HUDEP-2 (cell line): ENCODE results near the gene PRDM2.
A peak's percentile ranks its signal among the peaks of the same experiment; 100 is the strongest.

Source experiments
- DNase-seq, 76 experiments: peaks; one replicate each; lab custom pipeline; 2025; ENCODE audit not compliant: unreplicated experiment in 76 of 76; lab: John Stamatoyannopoulos, UW

Gene PRDM2

GRCh38 chr1:13829152-13829769 lies 129.3 kb downstream of the PRDM2 start:
- no peak for DNase-seq

- no peak for DNase-seq
Measured at GRCh38 chr1:13830170-13830569, 130.2 kb downstream of the PRDM2 start.

- DNase-seq: no peak
Measured at GRCh38 chr1:13830616-13831280, 130.8 kb downstream of the PRDM2 start.

GRCh38 chr1:13832100-13832499 lies 132.1 kb downstream of the PRDM2 start:
- DNase-seq: no peak

- DNase-seq: no peak
Measured at GRCh38 chr1:13832536-13832935, 132.5 kb downstream of the PRDM2 start.

- DNase-seq: no peak
Measured at GRCh38 chr1:13836136-13836535, 136.1 kb downstream of the PRDM2 start.

- no peak for DNase-seq
Measured at GRCh38 chr1:13836631-13837030, 136.6 kb downstream of the PRDM2 start.

- no peak for DNase-seq
Measured at GRCh38 chr1:13838236-13838635, 138.2 kb downstream of the PRDM2 start.

- DNase-seq: peak in 1 of 76 experiments; percentile 14
Measured at GRCh38 chr1:13842497-13842896, 142.5 kb downstream of the PRDM2 start.

GRCh38 chr1:13851726-13852125 lies 151.7 kb downstream of the PRDM2 start:
- no peak for DNase-seq

GRCh38 chr1:13855554-13855953 lies 155.6 kb downstream of the PRDM2 start:
- DNase-seq: no peak

GRCh38 chr1:13860031-13860430 lies 160.0 kb downstream of the PRDM2 start:
- DNase-seq: no peak

- DNase-seq: no peak
Measured at GRCh38 chr1:13864760-13865159, 164.8 kb downstream of the PRDM2 start.

GRCh38 chr1:13865851-13866250 lies 165.9 kb downstream of the PRDM2 start:
- DNase-seq: no peak

GRCh38 chr1:13867603-13868002 lies 167.6 kb downstream of the PRDM2 start:
- no peak for DNase-seq

GRCh38 chr1:13869172-13869797 lies 169.3 kb downstream of the PRDM2 start:
- DNase-seq: peak in 3 of 76 experiments; percentile 1 to 9 (median 2)

GRCh38 chr1:13871413-13871812 lies 171.4 kb downstream of the PRDM2 start:
- DNase-seq: no peak

- DNase-seq: no peak
Measured at GRCh38 chr1:13871886-13872285, 171.9 kb downstream of the PRDM2 start.

- no peak for DNase-seq
Measured at GRCh38 chr1:13873032-13873431, 173.0 kb downstream of the PRDM2 start.
